NCI-H146 treated with DMSO at 0.1 percent for 48 hours (cell line): ENCODE data around the gene ANO4.
"Not testable (repeated sequence)": the region's sequence is repeated elsewhere in the genome, so short reads cannot be mapped to it uniquely, and the experiment has no call there.

Experiments
- DNase-seq: peaks from one replicate; lab custom pipeline; 2025; ENCODE audit not compliant: unreplicated experiment; lab: John Stamatoyannopoulos, UW

The ANO4 gene

DNA sequence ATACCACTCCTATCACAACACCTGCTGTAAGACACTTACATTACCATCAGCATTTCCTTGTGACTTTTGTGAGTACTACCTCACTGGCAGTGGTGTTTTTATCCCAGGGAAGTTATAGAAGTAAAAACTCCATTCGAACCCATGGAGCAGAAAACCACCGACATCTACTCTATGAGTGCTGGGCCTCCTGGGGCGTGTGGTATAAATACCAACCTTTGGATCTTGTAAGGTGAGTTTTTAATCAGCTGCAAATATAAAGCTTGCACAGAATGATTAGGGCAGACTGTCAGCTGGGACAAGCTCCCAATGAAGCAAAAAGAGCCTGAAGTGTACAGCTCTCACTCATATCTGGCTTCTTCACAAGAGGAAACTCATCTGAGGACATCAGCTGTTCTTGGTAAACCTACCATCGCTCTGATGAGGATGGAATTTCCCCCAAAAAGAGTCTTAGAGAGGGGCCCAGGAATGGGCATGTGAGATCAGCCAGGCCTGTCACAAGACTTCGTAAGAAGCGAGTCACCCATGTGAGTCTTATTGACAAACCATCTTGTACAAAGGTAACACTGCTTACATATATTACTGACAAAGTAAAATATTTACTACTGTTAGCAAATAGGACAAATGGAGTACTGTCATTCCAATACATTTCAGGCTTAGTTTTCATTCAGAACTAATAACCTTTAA lies 245.4 kb downstream of the ANO4 start:
- no peak for DNase-seq

DNA sequence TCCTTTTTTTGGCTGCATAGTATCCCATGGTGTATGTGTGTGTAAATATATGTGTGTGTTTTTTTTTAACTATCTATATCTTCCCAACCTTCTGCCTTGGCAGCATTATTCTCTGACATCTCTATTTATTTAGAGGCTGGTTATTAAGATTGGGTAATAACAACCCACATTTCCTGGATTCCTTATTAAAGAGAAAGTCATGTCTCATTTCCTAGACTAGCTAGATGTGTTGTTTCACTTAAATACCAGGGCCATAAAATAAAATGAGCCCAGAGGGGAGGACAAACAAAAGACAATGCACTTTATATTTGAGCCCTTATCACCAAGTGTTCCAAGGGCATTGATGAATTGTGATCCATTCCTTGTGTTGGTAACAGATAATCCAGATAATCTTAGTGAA lies 246.4 kb downstream of the ANO4 start:
- peak; percentile 65 for DNase-seq

DNA sequence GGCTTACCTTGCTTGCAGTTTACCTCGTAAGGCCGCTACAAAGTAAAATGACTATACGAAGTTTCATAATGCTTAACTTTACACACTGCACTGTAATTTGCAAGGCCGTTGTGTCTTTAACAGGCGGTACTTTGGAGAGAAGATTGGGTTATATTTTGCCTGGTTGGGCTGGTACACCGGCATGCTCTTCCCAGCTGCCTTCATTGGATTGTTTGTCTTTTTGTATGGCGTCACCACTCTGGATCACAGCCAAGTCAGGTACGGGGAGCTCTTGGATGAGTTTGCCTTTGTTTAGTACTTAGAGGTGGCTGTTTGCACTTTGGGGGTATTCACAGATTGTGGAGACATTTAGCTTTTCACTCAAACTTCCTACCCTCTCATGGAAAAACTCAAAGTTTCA lies 247.6 kb downstream of the ANO4 start:
- DNase-seq = peak; percentile 9

DNA sequence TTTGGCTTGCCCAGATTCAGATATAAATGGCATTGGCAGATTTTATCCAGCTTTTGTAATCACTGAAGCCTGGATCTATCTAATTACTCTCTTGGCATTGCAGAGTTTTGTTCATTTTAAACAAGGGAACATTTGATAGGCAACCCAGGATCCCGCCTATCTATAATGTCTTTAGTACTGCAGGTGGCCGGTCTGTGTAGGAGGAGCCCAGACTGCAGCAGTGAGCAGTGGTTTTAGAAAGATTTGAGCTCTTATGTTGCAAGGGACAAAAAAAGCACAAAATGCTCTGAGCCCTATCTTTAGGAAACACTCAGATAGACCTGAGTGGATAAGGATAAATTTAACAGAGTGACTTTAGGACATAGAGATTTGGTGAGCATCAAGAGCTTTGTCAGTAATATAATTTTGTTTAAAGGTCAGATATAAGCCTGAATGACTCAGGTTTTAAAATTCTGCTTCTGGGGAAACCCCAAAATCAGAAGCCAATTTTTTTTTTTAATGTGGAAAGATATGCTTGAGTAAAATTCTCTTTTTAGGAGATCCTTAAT lies 250.0 kb downstream of the ANO4 start:
- DNase-seq = no peak

DNA sequence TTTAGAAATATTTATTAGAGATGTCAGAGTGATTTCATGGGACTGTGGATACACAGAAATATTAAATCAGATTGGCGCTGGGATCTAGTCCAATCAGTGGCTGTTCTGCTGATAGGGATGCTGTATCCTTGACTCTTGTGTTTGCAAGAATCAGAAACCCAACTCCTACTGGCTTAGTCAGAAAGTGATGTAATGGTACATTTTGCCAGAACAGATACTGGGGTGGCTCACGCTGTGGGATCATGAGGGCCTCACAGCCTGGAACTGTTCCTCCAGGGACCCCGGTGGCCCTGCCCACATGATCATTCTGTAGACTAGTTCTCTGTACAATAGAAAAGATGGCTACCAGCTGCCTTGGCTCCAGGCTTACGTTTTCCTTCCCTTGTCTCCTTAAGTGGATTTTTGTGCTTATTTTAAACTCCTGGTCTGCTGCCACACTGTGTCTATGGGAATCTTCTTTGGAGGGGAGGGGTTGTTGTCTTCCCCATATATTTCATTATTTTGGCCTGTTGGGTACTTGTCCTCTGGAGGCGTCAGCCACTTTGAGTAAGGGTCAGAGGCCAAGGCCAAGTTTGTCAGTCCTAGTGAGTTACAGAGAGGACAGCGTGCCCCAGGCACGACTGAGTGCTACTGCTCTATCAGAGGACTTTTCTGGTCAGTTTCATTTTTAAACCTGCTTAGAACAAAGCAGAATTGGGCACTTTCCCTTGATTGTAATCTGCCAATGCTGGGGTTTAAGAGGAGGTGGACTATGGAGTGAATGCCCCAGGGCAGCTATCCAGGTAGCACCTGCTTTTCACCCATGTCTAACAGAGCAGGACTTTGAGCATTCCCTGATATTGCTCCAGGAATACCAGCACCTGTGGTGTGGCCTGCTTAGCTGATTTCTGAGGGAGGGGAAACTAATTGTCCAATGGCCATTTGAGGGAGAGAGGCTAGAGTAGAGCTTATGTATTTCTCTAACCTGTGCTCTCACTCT lies 251.2 kb downstream of the ANO4 start:
- DNase-seq = no peak

DNA sequence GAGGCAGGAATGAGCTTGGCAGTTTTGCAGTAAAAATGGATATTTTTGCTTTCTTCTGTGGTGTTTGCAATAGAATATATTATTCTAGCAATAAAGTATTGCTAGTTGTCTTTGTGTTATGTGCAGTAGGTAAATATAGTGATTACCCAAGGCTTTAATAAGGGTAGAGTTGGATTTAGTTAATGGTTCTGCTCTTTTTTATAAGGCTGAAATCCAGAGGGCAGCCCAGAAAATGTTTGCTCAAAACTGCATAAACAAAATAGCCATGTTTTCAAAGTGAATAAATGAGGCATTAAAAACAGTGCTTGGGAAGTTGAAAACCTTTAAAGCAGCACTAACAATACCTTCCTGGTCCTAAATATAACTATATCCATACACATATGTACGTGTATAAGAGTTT lies 253.1 kb downstream of the ANO4 start:
- no peak for DNase-seq

DNA sequence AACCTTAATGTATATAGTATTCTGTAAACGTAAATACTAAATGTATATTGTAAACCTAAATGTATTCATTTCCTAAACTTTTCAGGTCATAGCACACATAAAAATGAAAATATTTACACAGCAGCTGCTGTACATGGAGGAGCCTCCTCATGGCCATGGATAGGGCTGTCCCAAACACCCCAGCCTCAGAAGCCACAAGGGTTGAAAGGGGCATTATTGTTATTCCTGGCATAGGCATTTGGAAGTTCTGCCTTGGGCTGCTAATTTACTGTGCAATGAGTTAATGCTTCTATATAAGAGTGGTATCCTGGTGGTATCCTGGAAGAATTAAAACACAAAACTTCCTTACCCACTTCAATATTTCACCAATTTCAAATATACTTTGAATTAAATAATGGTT lies 256.1 kb downstream of the ANO4 start:
- no peak for DNase-seq

DNA sequence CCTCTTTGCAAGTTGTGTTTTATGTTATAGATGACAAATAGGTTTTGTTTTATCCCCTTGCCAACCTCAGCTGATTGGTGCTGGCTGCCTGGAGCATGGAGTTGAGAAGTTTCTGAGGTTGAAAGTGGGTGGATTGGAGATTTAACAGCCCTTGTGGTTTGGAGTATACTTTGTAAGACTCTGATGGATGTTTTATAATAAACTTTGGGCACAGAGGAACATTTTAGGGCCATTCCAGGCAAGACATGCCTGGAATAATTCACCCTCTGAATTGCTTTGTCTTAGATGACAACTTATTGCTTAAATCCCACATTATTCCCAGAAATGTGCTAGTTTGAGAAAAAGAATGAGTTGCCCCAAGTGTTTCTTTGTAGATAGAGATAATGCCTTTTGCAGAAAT lies 256.6 kb downstream of the ANO4 start:
- DNase-seq = no peak

DNA sequence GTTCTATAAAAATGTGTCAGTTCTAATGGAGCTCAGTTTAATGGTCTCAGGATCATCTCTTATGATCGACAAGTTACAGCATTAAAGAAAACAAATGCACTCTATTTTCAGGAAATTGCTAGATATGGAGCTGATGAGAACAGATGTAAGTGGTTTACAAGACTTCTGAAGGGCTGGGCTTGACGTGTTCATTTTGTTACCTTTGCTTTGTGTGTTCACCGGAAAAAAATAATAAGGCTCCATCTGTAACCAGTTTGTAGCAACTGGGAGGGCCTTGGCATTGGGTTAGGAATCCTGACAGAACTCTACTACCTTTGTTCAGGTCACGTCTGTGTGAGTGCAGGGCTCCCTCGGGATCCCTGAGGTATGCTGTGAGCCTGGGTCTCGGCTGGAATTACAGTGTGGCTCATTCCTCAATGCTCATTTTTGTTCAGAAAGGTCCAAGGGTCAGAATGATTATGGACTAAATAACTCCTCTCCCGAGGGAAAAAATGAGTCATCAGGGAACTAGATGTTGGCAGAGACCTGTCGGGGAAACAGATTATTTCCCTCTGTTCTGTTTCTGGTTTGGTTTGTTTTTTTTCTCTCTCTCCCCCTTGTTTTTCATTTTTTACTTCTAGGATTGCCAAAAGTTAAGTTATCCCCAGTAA lies 257.4 kb downstream of the ANO4 start:
- DNase-seq = no peak

DNA sequence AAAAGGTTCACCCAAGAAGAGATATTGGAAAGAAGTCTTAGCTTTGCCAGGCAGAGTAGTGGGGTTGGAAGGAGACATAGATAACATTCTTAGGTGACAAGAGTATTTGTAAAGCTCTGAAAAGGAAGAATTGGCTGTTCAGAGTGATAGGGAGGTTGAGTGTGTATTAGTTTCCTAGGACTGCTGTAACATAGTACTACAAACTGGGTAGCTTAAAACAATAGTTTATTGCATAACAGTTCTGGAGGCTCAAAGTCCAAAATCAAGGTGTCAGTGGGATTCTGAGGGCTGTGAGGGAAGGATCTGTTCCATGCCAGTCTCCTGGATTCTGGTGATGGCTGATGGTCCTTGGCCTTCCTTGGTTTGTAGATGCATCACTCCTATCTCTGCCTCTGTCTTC lies 258.6 kb downstream of the ANO4 start:
- no peak for DNase-seq

DNA sequence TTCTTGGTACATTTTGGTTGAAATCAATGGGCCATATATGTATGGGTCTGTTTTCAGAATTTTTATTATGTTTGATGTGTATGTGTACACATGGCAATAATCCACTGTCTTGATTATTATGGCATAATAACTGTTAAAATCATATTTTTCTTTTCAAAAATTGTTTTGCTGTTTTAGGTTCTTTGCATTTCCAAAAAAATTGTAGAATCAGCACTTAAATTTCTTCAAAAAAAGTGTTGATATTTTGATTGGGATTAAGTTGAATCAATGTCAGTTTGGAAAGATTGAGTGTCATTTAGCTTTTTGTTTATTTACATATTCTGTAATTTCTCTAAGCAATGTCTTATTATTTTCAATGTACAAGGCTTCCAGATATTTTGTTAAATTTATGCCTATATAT lies 261.4 kb downstream of the ANO4 start:
- no peak for DNase-seq

DNA sequence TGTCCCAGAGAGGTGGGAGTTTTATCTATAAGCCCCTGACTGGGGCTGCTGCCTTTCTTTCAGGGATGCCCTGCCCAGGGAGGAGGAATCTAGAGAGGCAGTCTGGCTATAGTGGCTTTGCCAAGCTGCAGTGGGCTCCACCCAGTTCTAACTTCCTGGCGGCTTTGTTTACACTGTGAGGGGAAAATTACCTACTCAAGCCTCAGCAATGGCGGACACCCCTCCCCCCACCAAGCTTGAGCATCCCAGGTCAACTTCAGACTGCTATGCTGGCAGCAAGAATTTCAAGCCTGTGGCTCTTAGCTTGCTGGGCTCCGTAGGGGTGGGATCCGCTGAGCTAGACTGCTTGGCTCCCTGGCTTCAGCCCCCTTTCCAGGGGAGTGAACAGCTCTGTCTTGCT lies 267.9 kb downstream of the ANO4 start:
- not testable (repeated sequence) for DNase-seq

DNA sequence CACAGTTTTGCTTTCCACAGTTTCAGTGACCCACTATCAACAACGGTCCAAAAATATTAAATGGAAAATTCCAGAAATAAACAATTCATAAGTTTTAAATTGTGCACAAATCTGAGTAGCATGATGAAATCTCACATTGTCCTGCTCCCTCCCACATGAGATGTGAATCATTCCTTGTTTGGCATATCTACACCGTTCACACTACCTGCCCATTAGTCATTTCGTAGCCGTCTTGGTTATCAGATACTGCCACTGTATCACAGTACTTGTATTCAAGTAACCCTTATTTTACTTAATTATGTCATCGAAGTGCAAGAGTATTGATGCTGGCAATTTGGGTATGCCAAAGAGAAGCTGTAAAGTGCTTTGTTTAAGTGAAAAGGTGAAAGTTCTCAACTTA lies 270.1 kb downstream of the ANO4 start:
- no peak for DNase-seq

DNA sequence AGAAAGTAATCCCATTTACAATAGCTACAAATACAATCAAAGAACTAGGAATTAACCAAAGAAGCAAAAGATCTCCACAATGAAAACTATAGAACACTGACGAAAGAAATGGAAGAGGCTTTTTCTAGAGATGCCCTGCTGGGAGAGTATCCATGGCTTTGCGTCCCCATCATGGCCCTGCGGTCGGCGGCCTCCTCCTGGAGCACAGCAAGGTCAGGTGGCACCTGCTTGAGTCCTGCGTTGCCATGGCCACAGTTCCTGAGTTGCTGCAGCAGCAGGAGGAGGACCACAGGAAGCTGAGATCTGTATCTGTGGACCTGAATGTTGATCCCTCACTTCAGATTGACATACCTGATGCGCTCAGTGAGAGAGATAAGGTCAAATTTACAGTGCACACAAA lies 271.9 kb downstream of the ANO4 start:
- no peak for DNase-seq

DNA sequence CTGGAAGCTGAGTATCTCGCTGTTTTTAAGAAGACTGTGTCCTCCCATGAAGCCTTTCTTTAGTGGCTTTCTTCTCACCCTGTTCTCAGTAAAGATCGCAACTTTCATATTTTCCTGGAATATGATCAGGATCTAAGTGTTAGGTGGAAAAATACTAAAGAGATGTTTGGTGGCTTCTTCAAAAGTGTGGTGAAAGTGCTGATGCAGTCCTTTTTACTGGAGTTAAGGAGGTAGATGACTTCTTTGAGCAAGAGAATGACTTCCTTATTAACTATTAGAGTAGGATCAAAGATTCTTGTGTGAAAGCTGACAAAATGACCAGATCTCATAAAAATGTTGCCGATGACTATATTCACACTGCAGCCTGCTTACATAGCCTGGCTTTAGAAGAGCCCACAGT lies 273.8 kb downstream of the ANO4 start:
- DNase-seq = no peak

DNA sequence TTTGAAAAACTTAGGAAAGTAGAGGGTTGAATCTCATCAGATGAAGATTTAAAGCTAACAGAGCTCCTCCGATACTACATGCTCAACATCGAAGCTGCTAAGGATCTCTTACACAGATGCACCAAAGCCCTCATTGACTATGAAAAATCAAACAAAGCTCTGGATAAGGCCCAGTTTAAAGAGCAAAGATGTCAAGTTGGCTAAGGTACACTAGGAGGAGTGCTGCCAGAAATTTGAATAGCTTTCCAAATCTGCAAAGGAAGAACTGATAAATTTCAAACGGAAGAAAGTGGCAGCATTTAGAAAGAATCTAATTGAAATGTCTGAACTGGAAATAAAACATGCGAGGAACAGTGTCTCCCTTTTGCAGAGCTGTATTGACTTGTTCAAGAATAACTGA lies 274.3 kb downstream of the ANO4 start:
- no peak for DNase-seq

DNA sequence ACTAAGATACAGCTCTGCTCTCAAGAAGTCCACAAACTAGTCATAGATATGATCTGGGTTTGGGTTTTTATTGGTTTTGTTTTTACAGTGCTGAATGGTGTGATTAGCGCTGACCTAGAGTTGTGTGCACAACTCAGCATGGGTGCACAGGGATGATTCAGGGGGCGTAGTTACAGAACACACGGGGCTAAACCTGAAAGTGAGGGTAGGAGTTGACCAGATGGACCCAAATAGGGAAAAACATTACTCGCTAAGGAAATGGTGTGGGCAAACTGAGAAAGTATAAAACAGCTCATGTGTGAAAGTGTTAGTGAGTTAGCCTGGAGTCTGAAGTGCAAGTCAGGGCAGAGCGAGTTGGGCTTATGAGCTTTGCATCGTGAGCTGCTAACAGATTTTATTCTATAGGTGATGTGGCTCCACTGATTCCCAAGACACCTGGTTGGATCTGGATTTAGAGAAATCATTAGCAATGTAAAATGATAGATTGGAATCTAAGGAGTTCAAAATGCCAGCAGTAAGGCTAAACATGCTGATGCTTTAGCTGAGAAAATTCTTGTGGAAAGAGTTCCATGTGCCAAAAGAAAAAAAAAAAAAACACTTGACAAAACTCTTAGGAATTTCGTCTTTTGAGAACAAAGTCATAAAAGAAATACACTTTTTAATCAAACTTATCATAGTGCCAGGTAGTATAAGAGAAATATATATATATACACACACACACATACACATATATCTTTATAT lies 280.5 kb downstream of the ANO4 start:
- DNase-seq = peak; percentile 49

DNA sequence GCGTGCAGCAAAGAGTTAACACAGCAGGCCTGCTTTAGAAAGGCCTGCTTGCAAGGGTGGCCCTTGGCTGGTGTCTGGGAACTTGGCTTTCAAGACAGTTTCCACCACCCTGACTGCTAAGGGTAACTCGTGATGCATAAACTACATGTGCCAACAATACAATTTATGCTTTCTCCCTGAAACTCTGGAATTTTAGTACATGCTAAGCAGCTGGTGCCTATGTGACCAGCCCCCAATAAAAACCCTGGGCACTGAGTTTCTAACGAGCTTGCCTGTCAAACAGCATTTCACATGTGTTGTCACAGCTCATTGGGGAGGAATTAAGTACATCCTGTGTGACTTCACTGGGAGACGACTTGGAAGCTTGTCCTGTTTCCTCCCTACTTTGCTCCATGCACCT lies 282.3 kb downstream of the ANO4 start:
- no peak for DNase-seq

DNA sequence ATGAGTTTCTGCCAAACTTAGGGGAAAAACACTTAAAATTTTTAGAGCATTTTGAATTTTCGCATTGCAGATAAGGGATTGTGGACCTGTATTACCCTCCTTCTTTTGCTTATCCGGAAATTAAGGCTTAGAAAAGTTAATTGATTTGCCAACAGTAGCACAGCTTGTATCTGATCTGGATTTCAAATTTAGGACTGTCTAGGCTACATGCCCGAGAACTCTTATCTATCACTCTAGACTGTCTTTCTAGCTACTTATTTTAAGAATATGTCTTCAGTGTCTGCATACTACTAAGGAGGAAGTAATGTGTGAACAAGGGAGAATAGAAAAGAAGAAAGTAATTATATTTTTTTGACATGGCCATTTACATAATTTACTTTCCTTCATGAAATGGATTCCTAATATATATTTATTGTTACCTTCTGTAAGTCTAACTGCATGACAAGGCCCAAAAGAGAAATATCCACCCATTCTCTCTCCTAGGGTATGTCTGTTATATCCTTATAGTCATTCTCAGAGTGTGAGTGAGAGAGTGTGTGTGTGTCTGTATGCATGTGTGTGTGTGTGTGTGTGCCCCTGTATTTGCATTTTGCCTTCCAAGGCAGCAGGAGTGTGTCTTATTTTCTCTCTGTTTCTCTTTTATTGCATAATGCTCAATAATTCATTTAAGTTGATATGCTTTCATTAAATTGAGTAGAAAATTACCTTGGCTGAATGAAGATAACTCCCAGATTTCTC lies 283.4 kb downstream of the ANO4 start:
- no peak for DNase-seq
